ENCODE data around the gene ANKFN1. TPM values are rescaled to one million over a fixed set of nuclear protein-coding genes. Genes with fewer than 3 reads are reported as not detected.

ANKFN1 gene
- total RNA-seq, 1 donor from 2014 or later = not detected

- Histone ChIP-seq H3K9ac (no peak overlapping the region), H3K9me3 (ENCODE audit: low read depth) (no peaks in the 10 kb centered on the region), H3K4me3 (no peak overlapping the region), H3K79me2 (ENCODE audit: low read depth) (no peaks in the 10 kb centered on the region), H2AFZ (replicated peaks) (no peak overlapping the region), H4K20me1 (ENCODE audit: low read depth) (no peaks in the 10 kb centered on the region), H3K27me3 (no peaks in the 10 kb centered on the region), H3F3A (ENCODE audit: low read depth) (no peaks in the 10 kb centered on the region), H3K27ac (no peak overlapping the region), H3K36me3 (no peaks in the 10 kb centered on the region), H3K4me2 (no peak overlapping the region), H3K4me1 (peaks cover 10% of the 10 kb centered on the region)
- no peak for TF ChIP-seq EZH2phosphoT487 (IDR thresholded peaks at IDR 0.05)
- no peak for DNase-seq (ENCODE audit: low spot score)
- Mint-ChIP-seq H3K36me3 (no peaks in the 10 kb centered on the region), H3K27ac (no peak overlapping the region), H3K9me3 (peaks cover 2% of the 10 kb centered on the region), H3K27me3 (ENCODE audit: insufficient read depth, low read depth) (peaks cover 2% of the 10 kb centered on the region), H3K4me1 (peaks cover 21% of the 10 kb centered on the region), H3K4me3 (no peak overlapping the region)
Measured at GRCh38 chr17:56149266-56150036, 3.8 kb upstream of the ANKFN1 start.

- no peaks in the 10 kb centered on the region for H3K36me3 Mint-ChIP-seq
- Histone ChIP-seq H3K9ac (no peak overlapping the region), H3K4me1 (peaks cover 10% of the 10 kb centered on the region), H3K36me3 (no peaks in the 10 kb centered on the region), H3K27ac (no peak overlapping the region), H3K27me3 (no peaks in the 10 kb centered on the region), H3K9me3 (ENCODE audit: low read depth) (no peaks in the 10 kb centered on the region), H3K79me2 (ENCODE audit: low read depth) (no peaks in the 10 kb centered on the region), H4K20me1 (ENCODE audit: low read depth) (no peaks in the 10 kb centered on the region), H3K4me2 (no peak overlapping the region), H3F3A (ENCODE audit: low read depth) (no peaks in the 10 kb centered on the region), H2AFZ (replicated peaks) (no peak overlapping the region), H3K4me3 (no peak overlapping the region)
- no peak overlapping the region for H3K4me3 Mint-ChIP-seq
- peaks cover 2% of the 10 kb centered on the region for H3K27me3 Mint-ChIP-seq (ENCODE audit: insufficient read depth, low read depth)
- H3K9me3 Mint-ChIP-seq = peaks cover 2% of the 10 kb centered on the region
- H3K27ac Mint-ChIP-seq = no peak overlapping the region
- DNase-seq (ENCODE audit: low spot score) = no peak
- TF ChIP-seq EZH2 (IDR thresholded peaks at IDR 0.05) (no peak), EZH2phosphoT487 (IDR thresholded peaks at IDR 0.05) (no peak), CTCF (IDR thresholded peaks at IDR 0.05) (no peak)
- peaks cover 14% of the 10 kb centered on the region for H3K4me1 Mint-ChIP-seq
Measured at GRCh38 chr17:56150649-56151048, 2.6 kb upstream of the ANKFN1 start.

GRCh38 chr17:56157845-56158244, 4.6 kb downstream of the ANKFN1 start:
- H3F3A ChIP-seq (ENCODE audit: low read depth) = no peaks in the 10 kb centered on the region
- H3K79me2 ChIP-seq (ENCODE audit: low read depth) = no peaks in the 10 kb centered on the region
- no peaks in the 10 kb centered on the region for H4K20me1 ChIP-seq (ENCODE audit: low read depth)
- TF ChIP-seq EZH2 (IDR thresholded peaks at IDR 0.05) (no peak), CTCF (IDR thresholded peaks at IDR 0.05) (no peak), EZH2phosphoT487 (IDR thresholded peaks at IDR 0.05) (no peak)
- no peak overlapping the region for H3K4me3 ChIP-seq
- no peaks in the 10 kb centered on the region for H3K27me3 ChIP-seq
- no peak overlapping the region for H3K4me3 Mint-ChIP-seq
- H3K9me3 Mint-ChIP-seq = no peaks in the 10 kb centered on the region
- peak overlapping the region; percentile 33 for H2AFZ ChIP-seq (replicated peaks)
- peaks cover 40% of the 10 kb centered on the region for H3K4me1 ChIP-seq
- no peak overlapping the region for H3K27ac Mint-ChIP-seq
- H3K4me2 ChIP-seq = no peak overlapping the region
- no peak overlapping the region for H3K9ac ChIP-seq
- H3K27ac ChIP-seq = no peak overlapping the region
- H3K27me3 Mint-ChIP-seq (ENCODE audit: insufficient read depth, low read depth) = peaks cover 2% of the 10 kb centered on the region
- H3K9me3 ChIP-seq (ENCODE audit: low read depth) = no peaks in the 10 kb centered on the region
- H3K36me3 ChIP-seq = no peaks in the 10 kb centered on the region
- no peaks in the 10 kb centered on the region for H3K36me3 Mint-ChIP-seq
- H3K4me1 Mint-ChIP-seq = peaks cover 41% of the 10 kb centered on the region
- no peak for DNase-seq (ENCODE audit: low spot score)

GRCh38 chr17:56158344-56158743, 5.1 kb downstream of the ANKFN1 start:
- no peaks in the 10 kb centered on the region for H3K9me3 Mint-ChIP-seq

More at GRCh38 chr17:56158344-56158743, 5.1 kb downstream of the ANKFN1 start:
- no peak for DNase-seq (ENCODE audit: low spot score)
- no peak overlapping the region for H3K4me3 ChIP-seq
- H3K79me2 ChIP-seq (ENCODE audit: low read depth) = no peaks in the 10 kb centered on the region
- H3K36me3 ChIP-seq = no peaks in the 10 kb centered on the region
- Mint-ChIP-seq H3K36me3 (no peaks in the 10 kb centered on the region), H3K4me1 (peaks cover 36% of the 10 kb centered on the region), H3K27ac (no peak overlapping the region), H3K4me3 (no peak overlapping the region), H3K27me3 (ENCODE audit: insufficient read depth, low read depth) (peaks cover 2% of the 10 kb centered on the region)
- H3K27me3 ChIP-seq = no peaks in the 10 kb centered on the region
- no peak overlapping the region for H3K27ac ChIP-seq
- H3K9ac ChIP-seq = no peak overlapping the region
- no peaks in the 10 kb centered on the region for H3F3A ChIP-seq (ENCODE audit: low read depth)
- peak overlapping the region; percentile 1 for H3K4me2 ChIP-seq
- TF ChIP-seq EZH2 (IDR thresholded peaks at IDR 0.05) (no peak), EZH2phosphoT487 (IDR thresholded peaks at IDR 0.05) (no peak), CTCF (IDR thresholded peaks at IDR 0.05) (no peak)
- peaks cover 36% of the 10 kb centered on the region for H3K4me1 ChIP-seq
- H3K9me3 ChIP-seq (ENCODE audit: low read depth) = no peaks in the 10 kb centered on the region
- H4K20me1 ChIP-seq (ENCODE audit: low read depth) = no peaks in the 10 kb centered on the region
- peak overlapping the region; percentile 33 for H2AFZ ChIP-seq (replicated peaks)
